22Rv1 (cell line): Measurements from ENCODE around the gene TUBGCP4.

Experiments used
- ZFX ChIP-seq: fragments of 450-650 bp; IDR thresholded peaks from 2 replicates; pipeline ENCODE4 v1.6.1; 2017; ENCODE audit warnings: antibody characterized with exemption, borderline replicate concordance
- TF ChIP-seq, protein P1 (sequence below): fragments of 450-650 bp; IDR thresholded peaks from 2 replicates; pipeline ENCODE4 v1.5.1; 2017; ENCODE audit warnings: mild to moderate bottlenecking

DNA sequence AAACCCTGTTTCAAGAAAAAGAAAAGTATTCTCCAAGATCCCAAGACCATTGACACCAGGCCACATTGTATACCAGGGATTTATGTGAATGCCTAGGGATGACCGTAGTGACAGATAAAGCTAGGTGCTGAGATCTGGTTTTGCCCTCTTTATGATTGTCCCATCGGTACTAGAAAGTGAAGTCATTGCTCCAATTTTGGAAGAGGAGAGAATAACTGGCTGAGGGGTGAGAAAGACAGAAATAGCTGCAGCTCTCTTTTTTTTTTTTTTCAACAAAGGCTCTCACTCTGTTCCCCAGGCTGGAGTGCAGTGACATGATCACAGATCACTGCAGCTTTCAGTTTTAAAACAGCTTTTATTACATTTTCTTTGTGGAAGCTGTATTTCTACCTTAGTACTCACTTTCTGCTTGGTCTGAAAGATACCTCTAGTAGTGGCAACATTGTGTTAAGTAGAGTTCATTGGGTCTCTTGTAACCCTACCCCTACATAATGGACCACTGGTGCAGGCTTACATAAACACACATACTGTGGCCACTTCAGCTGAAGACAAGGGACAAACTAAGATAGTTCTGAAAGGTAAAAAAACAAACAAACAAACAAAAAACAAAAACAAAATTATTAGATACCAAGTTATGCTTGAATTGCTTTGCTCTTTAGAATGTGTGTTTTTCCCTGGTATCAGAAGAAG lies 18.1 kb upstream of the TUBGCP4 start:
- TF ChIP-seq, protein P1, sequence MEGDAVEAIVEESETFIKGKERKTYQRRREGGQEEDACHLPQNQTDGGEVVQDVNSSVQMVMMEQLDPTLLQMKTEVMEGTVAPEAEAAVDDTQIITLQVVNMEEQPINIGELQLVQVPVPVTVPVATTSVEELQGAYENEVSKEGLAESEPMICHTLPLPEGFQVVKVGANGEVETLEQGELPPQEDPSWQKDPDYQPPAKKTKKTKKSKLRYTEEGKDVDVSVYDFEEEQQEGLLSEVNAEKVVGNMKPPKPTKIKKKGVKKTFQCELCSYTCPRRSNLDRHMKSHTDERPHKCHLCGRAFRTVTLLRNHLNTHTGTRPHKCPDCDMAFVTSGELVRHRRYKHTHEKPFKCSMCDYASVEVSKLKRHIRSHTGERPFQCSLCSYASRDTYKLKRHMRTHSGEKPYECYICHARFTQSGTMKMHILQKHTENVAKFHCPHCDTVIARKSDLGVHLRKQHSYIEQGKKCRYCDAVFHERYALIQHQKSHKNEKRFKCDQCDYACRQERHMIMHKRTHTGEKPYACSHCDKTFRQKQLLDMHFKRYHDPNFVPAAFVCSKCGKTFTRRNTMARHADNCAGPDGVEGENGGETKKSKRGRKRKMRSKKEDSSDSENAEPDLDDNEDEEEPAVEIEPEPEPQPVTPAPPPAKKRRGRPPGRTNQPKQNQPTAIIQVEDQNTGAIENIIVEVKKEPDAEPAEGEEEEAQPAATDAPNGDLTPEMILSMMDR = no peak
- no peak for TF ChIP-seq ZFX
